ENCODE measurements around the gene PGAP1.

- TF ChIP-seq NR3C1 (CRISPR knock-in tag; conservative IDR thresholded peaks at IDR 0.05; ENCODE audit: low read depth) (no peak), HMGA2 (CRISPR knock-in tag; IDR thresholded peaks at IDR 0.05) (no peak), CTCF (IDR thresholded peaks at IDR 0.05) (no peak), SP1 (CRISPR knock-in tag; conservative IDR thresholded peaks at IDR 0.05) (no peak), ZNF138 (CRISPR knock-in tag; conservative IDR thresholded peaks at IDR 0.05) (no peak), USF1 (CRISPR knock-in tag; IDR thresholded peaks at IDR 0.05) (no peak), MXD4 (CRISPR knock-in tag; IDR thresholded peaks at IDR 0.05; ENCODE audit: borderline replicate concordance) (no peak), IRF2 (CRISPR knock-in tag; IDR thresholded peaks at IDR 0.05; ENCODE audit: borderline replicate concordance, low read depth) (no peak)
Observed at GRCh38 chr2:196965651-196966050, 39.1 kb upstream of the PGAP1 start.

All from WTC11 (cell line).